Hematopoietic multipotent progenitor cell treated with erythropoietin and hydrocortisone succinate and interleukin-3 and kit ligand, for 15 days (in vitro differentiated cells): ENCODE measurements around the gene TM4SF1.
"Not testable (repeated sequence)": the region's sequence is repeated elsewhere in the genome, so short reads cannot be mapped to it uniquely, and the experiment has no call there.

Experiments used
- DNase-seq: peaks from one replicate; pipeline ENCODE4 v3.0.0-alpha.2; 2015; ENCODE audit warnings: low spot score

TM4SF1 gene

GRCh38 chr3:149343951-149344350, 33.5 kb downstream of the TM4SF1 start:
- no peak for DNase-seq

- DNase-seq: no peak
These were observed 34.8 kb downstream of the TM4SF1 start for GRCh38 chr3:149342413-149343380.

- no peak for DNase-seq
These were observed 37.0 kb downstream of the TM4SF1 start for GRCh38 chr3:149340310-149340933.

- DNase-seq: no peak
These were observed 37.5 kb downstream of the TM4SF1 start for GRCh38 chr3:149339931-149340309.

- not testable (repeated sequence) for DNase-seq
These were observed 40.0 kb downstream of the TM4SF1 start for GRCh38 chr3:149337486-149337885.

GRCh38 chr3:149336925-149337324, 40.5 kb downstream of the TM4SF1 start:
- DNase-seq: no peak

- no peak for DNase-seq
These were observed 44.1 kb downstream of the TM4SF1 start, which contains the start of gene TM4SF18 for GRCh38 chr3:149333176-149333859. Gene TM4SF18, minus strand, starts transcription at chr3:149333636. Its CDS starts 254 bp downstream, at chr3:149333382.

- no peak for DNase-seq
These were observed 44.7 kb downstream of the TM4SF1 start for GRCh38 chr3:149332771-149333170.

- no peak for DNase-seq
These were observed 45.2 kb downstream of the TM4SF1 start for GRCh38 chr3:149332227-149332765.

- DNase-seq: no peak
These were observed 46.1 kb downstream of the TM4SF1 start for GRCh38 chr3:149331396-149331795.

- DNase-seq: no peak
These were observed 46.7 kb downstream of the TM4SF1 start for GRCh38 chr3:149330609-149331331.

- no peak for DNase-seq
These were observed 50.3 kb downstream of the TM4SF1 start for GRCh38 chr3:149327156-149327555.

GRCh38 chr3:149325581-149325980, 51.9 kb downstream of the TM4SF1 start:
- no peak for DNase-seq

- no peak for DNase-seq
These were observed 53.1 kb downstream of the TM4SF1 start for GRCh38 chr3:149324332-149324731.

GRCh38 chr3:149321640-149322039, 55.8 kb downstream of the TM4SF1 start:
- no peak for DNase-seq

- DNase-seq: no peak
These were observed 56.3 kb downstream of the TM4SF1 start for GRCh38 chr3:149321136-149321535.

- DNase-seq: no peak
These were observed 57.7 kb downstream of the TM4SF1 start for GRCh38 chr3:149319750-149320149.
